ENCODE results near the gene SLC35F6. TPM values are rescaled to one million over a fixed set of nuclear protein-coding genes. Genes with fewer than 3 reads are reported as not detected.

SLC35F6 gene
- total and polyA plus RNA-seq, 4 donors = 11.4 to 30.7 (median 19.0) TPM

DNA sequence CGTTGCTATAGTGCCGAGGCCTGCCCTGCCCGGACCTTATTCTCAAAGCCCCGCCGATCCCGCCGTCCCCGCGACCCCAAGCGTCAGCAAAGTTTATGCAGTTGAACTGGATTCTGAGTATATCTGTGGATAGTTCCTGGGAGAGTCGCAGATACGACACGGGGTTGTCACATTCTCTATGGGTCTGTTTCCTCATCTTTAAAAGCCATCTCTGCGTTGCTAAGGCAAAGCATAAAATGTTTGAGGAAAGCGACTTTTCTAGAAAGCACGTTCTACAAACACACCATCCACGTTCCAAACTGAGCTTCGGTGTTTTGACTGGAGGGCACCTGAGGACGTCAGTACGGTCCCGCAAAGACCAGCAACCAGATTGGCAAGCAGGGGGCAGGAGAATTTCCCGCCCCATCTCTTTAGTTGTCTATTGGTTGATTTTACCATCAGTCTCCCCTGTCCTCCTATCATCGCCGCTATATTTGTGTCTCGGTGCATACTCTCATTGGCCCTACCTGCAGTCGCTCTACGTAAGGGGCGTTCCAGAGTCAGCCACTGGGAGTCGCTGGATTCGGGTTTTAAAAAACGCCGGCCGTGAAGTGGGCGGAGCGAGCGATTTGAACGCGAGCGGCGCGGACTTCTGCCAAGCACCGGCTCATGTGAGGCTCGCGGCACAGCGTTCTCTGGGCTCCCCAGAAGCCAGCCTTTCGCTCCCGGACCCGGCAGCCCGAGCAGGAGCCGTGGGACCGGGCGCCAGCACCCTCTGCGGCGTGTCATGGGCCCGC, 21.5 kb downstream of the SLC35F6 start, which contains the start of gene CENPA:
TSS of gene CENPA (plus strand) at position 626 of the 776 bp plus-strand sequence. CDS start at position 767, 141 bp downstream.
- DNase-seq (ENCODE audit: low spot score) = peak; percentile 96
- peak within 1 kb of the TSS in 1 of 2 donors; percentile 48 for H3K27ac ChIP-seq (ENCODE audit: low read depth in 1 of 2, low read length in 2 of 2)
- H3K36me3 ChIP-seq (ENCODE audit: control insufficient read depth in 4 of 4, insufficient read depth in 3 of 4, low read depth in 1 of 4, low read length in 3 of 4) = peaks cover 0 to 2% (median 1%) of the 10 kb centered on the region in 4 donors
- H3K4me1 ChIP-seq (ENCODE audit: control insufficient read depth in 4 of 4, insufficient read depth in 4 of 4, low read length in 3 of 4) = peaks cover 0 to 16% (median 9%) of the 10 kb centered on the region in 4 donors
- TF ChIP-seq CTCF (IDR thresholded peaks at IDR 0.05; ENCODE audit: low read depth, low read length, missing input control) (peak; percentile 45), FOXA2 (IDR thresholded peaks at IDR 0.05) (no peak), FOXA1 (IDR thresholded peaks at IDR 0.05) (no peak), SP1 (IDR thresholded peaks at IDR 0.05) (peak; percentile 100), ZBTB33 (IDR thresholded peaks at IDR 0.05) (no peak), RAD21 (IDR thresholded peaks at IDR 0.05) (peak; percentile 20 to 50), EGR1 (IDR thresholded peaks at IDR 0.05; ENCODE audit: low read depth in 2 of 2) (no peak), YY1 (IDR thresholded peaks at IDR 0.05) (no peak), HNF4G (IDR thresholded peaks at IDR 0.05) (no peak), NR2F2 (IDR thresholded peaks at IDR 0.05) (peak; percentile 35), GABPA (IDR thresholded peaks at IDR 0.05 in 1 of 2, conservative IDR thresholded peaks at IDR 0.05 in 1 of 2) (peak; percentile 32 to 71), HNF4A (conservative IDR thresholded peaks at IDR 0.05) (no peak), ATF3 (IDR thresholded peaks at IDR 0.05) (no peak), TAF1 (conservative IDR thresholded peaks at IDR 0.05) (no peak), RXRA (IDR thresholded peaks at IDR 0.05) (peak; percentile 76 to 93), JUND (IDR thresholded peaks at IDR 0.05) (no peak)
- TF ChIP-seq, protein P1, sequence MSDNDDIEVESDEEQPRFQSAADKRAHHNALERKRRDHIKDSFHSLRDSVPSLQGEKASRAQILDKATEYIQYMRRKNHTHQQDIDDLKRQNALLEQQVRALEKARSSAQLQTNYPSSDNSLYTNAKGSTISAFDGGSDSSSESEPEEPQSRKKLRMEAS (IDR thresholded peaks at IDR 0.05) = peak; percentile 92
- TF ChIP-seq, protein P2, sequence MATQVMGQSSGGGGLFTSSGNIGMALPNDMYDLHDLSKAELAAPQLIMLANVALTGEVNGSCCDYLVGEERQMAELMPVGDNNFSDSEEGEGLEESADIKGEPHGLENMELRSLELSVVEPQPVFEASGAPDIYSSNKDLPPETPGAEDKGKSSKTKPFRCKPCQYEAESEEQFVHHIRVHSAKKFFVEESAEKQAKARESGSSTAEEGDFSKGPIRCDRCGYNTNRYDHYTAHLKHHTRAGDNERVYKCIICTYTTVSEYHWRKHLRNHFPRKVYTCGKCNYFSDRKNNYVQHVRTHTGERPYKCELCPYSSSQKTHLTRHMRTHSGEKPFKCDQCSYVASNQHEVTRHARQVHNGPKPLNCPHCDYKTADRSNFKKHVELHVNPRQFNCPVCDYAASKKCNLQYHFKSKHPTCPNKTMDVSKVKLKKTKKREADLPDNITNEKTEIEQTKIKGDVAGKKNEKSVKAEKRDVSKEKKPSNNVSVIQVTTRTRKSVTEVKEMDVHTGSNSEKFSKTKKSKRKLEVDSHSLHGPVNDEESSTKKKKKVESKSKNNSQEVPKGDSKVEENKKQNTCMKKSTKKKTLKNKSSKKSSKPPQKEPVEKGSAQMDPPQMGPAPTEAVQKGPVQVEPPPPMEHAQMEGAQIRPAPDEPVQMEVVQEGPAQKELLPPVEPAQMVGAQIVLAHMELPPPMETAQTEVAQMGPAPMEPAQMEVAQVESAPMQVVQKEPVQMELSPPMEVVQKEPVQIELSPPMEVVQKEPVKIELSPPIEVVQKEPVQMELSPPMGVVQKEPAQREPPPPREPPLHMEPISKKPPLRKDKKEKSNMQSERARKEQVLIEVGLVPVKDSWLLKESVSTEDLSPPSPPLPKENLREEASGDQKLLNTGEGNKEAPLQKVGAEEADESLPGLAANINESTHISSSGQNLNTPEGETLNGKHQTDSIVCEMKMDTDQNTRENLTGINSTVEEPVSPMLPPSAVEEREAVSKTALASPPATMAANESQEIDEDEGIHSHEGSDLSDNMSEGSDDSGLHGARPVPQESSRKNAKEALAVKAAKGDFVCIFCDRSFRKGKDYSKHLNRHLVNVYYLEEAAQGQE (IDR thresholded peaks at IDR 0.05) = peak; percentile 52
- H3K4me3 ChIP-seq (ENCODE audit: low read depth in 1 of 3, low read length in 3 of 3) = peak within 1 kb of the TSS; percentile 33 to 58 (median 49)
- 2% methylated on average over 55 of the region's 55 CpGs for WGBS
- no peaks in the 10 kb centered on the region for H3K27me3 ChIP-seq (ENCODE audit: control insufficient read depth in 4 of 4, insufficient read depth in 4 of 4, low read length in 3 of 4)
- no peaks in the 10 kb centered on the region for H3K9me3 ChIP-seq (ENCODE audit: control insufficient read depth in 4 of 4, low read length in 3 of 4)
- H3K9ac ChIP-seq (ENCODE audit: low read depth in 1 of 2, low read length in 2 of 2) = peak within 1 kb of the TSS in 1 of 2 donors; percentile 14
